ENCODE measurements around the gene HOXA3. TPM values are rescaled to one million over a fixed set of nuclear protein-coding genes. Genes with fewer than 3 reads are reported as not detected.

HOXA3 gene
- total RNA-seq, 4 donors from 2014 or later: 10.2 to 16.6 (median 13.8) TPM

GRCh38 chr7:27162561-27163287, 10.3 kb upstream of the HOXA3 start:
- intact Hi-C loops (cut with DNase I): loop anchor here (5.0 kb wide), 1 partner anchor 795 kb away; no protein-coding TSS in a partner anchor
- Histone ChIP-seq H3K9me3 (no peaks in the 10 kb centered on the region), H3K27me3 (peaks cover 17 to 100% (median 91%) of the 10 kb centered on the region in 4 donors), H3K4me1 (peaks cover 20 to 67% (median 50%) of the 10 kb centered on the region in 4 donors), H3K36me3 (no peaks in the 10 kb centered on the region), H3K27ac (replicated peaks in 1 of 4) (no peak overlapping the region), H3K4me3 (no peak overlapping the region)
- TF ChIP-seq POLR2A (IDR thresholded peaks at IDR 0.05; ENCODE audit: low read depth) (no peak), EP300 (IDR thresholded peaks at IDR 0.05) (no peak), POLR2AphosphoS5 (IDR thresholded peaks at IDR 0.05) (no peak)
- TF ChIP-seq, protein P1, sequence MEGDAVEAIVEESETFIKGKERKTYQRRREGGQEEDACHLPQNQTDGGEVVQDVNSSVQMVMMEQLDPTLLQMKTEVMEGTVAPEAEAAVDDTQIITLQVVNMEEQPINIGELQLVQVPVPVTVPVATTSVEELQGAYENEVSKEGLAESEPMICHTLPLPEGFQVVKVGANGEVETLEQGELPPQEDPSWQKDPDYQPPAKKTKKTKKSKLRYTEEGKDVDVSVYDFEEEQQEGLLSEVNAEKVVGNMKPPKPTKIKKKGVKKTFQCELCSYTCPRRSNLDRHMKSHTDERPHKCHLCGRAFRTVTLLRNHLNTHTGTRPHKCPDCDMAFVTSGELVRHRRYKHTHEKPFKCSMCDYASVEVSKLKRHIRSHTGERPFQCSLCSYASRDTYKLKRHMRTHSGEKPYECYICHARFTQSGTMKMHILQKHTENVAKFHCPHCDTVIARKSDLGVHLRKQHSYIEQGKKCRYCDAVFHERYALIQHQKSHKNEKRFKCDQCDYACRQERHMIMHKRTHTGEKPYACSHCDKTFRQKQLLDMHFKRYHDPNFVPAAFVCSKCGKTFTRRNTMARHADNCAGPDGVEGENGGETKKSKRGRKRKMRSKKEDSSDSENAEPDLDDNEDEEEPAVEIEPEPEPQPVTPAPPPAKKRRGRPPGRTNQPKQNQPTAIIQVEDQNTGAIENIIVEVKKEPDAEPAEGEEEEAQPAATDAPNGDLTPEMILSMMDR (IDR thresholded peaks at IDR 0.05): no peak
- DNase-seq (ENCODE audit: extremely low spot score): no peak
- 69% methylated on average over 7 of the region's 7 CpGs for WGBS

DNA sequence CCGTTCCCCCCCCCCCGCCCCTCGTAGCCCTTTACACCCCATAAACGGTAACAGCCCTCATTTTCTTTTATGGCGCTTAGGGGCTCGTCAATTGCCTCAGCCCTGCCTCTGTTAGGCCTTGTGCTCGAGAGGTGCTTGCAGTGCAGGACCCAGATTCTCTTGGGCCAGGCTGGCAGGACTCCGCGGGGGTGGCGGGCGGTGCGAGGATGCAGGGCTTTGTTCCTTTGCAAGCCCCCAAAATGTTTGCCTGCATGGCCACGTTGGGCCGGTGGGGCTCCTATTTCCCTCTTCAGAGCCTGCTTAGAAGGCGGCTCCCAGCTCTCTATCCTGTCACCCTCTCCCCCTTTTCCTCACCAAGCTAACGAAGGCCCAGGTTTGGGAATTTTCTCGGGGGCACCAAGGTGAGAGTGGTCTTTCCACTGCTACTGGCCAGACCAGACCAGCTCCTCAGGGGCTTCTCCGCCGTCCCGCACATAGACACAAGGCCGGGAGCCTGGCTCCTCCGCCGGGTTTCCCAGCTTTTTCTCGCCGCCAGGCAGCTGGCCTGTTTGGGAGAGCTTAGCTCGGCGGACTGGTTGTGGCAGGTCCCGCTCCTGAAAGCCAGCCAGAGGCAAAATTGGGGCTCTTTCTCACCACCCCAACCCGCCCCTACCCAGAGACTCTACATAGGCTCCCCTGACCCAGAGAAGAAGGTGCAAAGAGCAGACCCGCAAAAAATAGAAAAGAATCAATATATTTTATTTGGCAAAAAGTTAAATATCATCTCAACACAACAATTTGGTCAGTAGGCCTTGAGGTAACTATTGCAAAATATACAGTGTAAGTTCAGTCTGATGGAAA, 9.6 kb upstream of the HOXA3 start:
- H3K4me1 ChIP-seq: peaks cover 20 to 69% (median 50%) of the 10 kb centered on the region in 4 donors
- DNase-seq (ENCODE audit: extremely low spot score): no peak
- intact Hi-C loops (cut with DNase I): loop anchor here (5.0 kb wide), 1 partner anchor 795 kb away; no protein-coding TSS in a partner anchor

DNA sequence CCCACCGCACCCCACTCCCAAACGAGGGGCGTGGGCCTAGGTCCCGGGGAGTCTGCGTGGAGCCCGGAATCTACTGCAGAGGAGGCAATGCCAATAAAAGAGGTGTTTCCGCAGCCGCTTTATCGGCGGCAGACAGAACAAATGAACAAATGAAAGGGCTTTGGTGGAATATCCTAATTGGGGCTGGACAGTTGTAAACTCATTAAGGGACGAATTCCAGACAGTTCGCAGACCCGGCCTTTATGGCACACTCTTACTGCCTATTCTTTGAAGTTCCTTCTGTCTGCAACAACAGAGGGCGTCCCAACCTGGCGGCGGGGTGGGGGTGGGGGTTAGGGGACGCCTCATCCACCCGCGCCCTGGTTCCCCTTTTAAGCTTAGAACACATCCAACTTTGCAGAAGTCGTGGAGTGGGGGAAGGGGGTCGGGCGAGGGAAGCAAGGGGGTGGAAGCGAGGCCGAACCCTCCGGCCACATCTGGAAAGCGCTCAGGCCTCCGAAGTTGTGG, 8.9 kb upstream of the HOXA3 start:
- TF ChIP-seq, protein P1 (IDR thresholded peaks at IDR 0.05): peak in 1 of 3 experiments; percentile 4
- no peak for TF ChIP-seq EP300 (IDR thresholded peaks at IDR 0.05)
- Histone ChIP-seq H3K27me3 (peaks cover 20 to 100% (median 91%) of the 10 kb centered on the region in 4 donors), H3K9me3 (no peaks in the 10 kb centered on the region), H3K4me1 (peaks cover 23 to 69% (median 50%) of the 10 kb centered on the region in 4 donors), H3K4me3 (peak overlapping the region; percentile 54 to 59 (median 56)), H3K36me3 (no peaks in the 10 kb centered on the region), H3K27ac (replicated peaks in 1 of 4) (no peak overlapping the region)
- intact Hi-C loops (cut with DNase I): loop anchor here (5.0 kb wide), 1 partner anchor 794 kb away; no protein-coding TSS in a partner anchor
- 13% methylated on average over 17 of the region's 27 CpGs for WGBS
- DNase-seq (ENCODE audit: extremely low spot score): no peak

More for the DNA sequence above, 9.6 kb upstream of the HOXA3 start:
- no peak overlapping the region for H3K27ac ChIP-seq (replicated peaks in 1 of 4)
- H3K27me3 ChIP-seq: peaks cover 17 to 100% (median 91%) of the 10 kb centered on the region in 4 donors
- no peaks in the 10 kb centered on the region for H3K36me3 ChIP-seq
- WGBS: 39% methylated on average over 29 of the region's 30 CpGs
- no peaks in the 10 kb centered on the region for H3K9me3 ChIP-seq
- TF ChIP-seq POLR2AphosphoS5 (IDR thresholded peaks at IDR 0.05): no peak
- no peak for TF ChIP-seq POLR2A (IDR thresholded peaks at IDR 0.05; ENCODE audit: low read depth)
- TF ChIP-seq EP300 (IDR thresholded peaks at IDR 0.05): no peak
- TF ChIP-seq, protein P1 (IDR thresholded peaks at IDR 0.05): no peak
- peak overlapping the region in 2 of 4 donors; percentile 57 to 59 for H3K4me3 ChIP-seq

DNA sequence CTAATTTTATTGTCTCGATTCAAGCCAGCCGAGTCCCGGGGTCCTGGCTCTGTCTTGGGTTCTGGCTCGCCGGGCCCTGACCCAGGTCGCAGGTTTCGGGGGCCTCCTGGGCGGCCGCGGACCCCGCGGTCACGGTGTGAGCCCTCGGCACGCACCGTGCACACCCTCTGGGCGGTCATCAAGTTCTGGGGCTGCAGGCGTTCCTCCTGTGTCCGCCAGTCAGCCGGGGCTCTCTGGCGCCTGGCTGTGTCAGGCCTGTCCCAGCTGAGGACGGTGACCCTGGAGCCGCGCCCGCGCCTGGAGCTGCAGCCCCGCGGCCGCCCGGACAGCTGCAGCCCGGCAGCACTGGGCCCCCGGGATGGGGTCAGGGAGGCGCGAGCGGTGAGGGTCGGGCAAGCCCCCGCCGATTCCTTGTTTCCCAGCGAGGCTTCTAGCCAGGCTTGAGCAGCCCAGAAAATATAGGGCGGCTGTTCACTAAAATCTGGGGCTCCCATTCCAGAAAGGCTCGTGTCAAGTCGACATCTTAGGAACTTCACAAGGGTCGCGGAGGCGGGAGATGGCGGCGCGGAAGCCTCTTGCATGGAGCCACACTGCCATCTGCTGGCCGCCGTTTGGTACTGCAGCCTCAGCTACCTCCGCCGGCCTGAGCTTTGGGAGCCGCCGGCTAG, 8.3 kb upstream of the HOXA3 start:
- intact Hi-C loops (cut with DNase I): loop anchor here (5.0 kb wide), 1 partner anchor 793 kb away; no protein-coding TSS in a partner anchor
- no peaks in the 10 kb centered on the region for H3K9me3 ChIP-seq
- no peak for TF ChIP-seq POLR2A (IDR thresholded peaks at IDR 0.05; ENCODE audit: low read depth)
- TF ChIP-seq POLR2AphosphoS5 (IDR thresholded peaks at IDR 0.05): peak in 1 of 2 donors; percentile 49
- TF ChIP-seq, protein P1 (IDR thresholded peaks at IDR 0.05): peak; percentile 97 to 100 (median 99)
- no peak for TF ChIP-seq EP300 (IDR thresholded peaks at IDR 0.05)
- H3K36me3 ChIP-seq: no peaks in the 10 kb centered on the region
- peak; percentile 97 for DNase-seq (ENCODE audit: extremely low spot score)
- H3K4me1 ChIP-seq: peaks cover 25 to 69% (median 50%) of the 10 kb centered on the region in 4 donors
- peaks cover 20 to 100% (median 91%) of the 10 kb centered on the region in 4 donors for H3K27me3 ChIP-seq
- peak overlapping the region; percentile 54 to 59 (median 56) for H3K4me3 ChIP-seq
- no peak overlapping the region for H3K27ac ChIP-seq (replicated peaks in 1 of 4)
- WGBS: 7% methylated on average over 31 of the region's 54 CpGs

Measured in esophagus muscularis mucosa (tissue), 4 donors.